NCI-H345 treated with DMSO at 0.1 percent for 48 hours (cell line): ENCODE results near the gene BDH2.

Experiments
- DNase-seq: peaks from one replicate; lab custom pipeline; 2025; ENCODE audit not compliant: unreplicated experiment; lab: John Stamatoyannopoulos, UW

Gene BDH2

GRCh38 chr4:103029300-103029699, 70.3 kb downstream of the BDH2 start:
- no peak for DNase-seq
